HFFc6 (cell line): ENCODE results near the gene AATK. TPM values are rescaled to one million over a fixed set of nuclear protein-coding genes. Genes with fewer than 3 reads are reported as not detected.

ENCODE experiments used
- DNase-seq: peaks from one replicate; pipeline ENCODE4 v3.0.0-alpha.2; 2018
- H3K27ac Mint-ChIP-seq: 2 replicates; pipeline ENCODE4 v1.8.0; 2020; ENCODE audit warnings: mild to moderate bottlenecking, mixed read lengths
- H3K27me3 Mint-ChIP-seq: 2 replicates; pipeline ENCODE4 v1.8.0; 2021; ENCODE audit warnings: mild to moderate bottlenecking, moderate library complexity, mixed read lengths; ENCODE audit not compliant: insufficient read depth
- H3K36me3 Mint-ChIP-seq: 2 replicates; pipeline ENCODE4 v1.8.0; 2021; ENCODE audit warnings: low read depth, mixed read lengths
- H3K4me1 Mint-ChIP-seq: 2 replicates; pipeline ENCODE4 v1.8.0; 2020; ENCODE audit warnings: low read depth, mixed read lengths
- H3K4me3 Mint-ChIP-seq: 2 replicates; pipeline ENCODE4 v1.8.0; 2020; ENCODE audit warnings: mild to moderate bottlenecking, moderate library complexity, mixed read lengths
- H3K9me3 Mint-ChIP-seq: 2 replicates; pipeline ENCODE4 v1.8.0; 2020; ENCODE audit warnings: mild to moderate bottlenecking, mixed read lengths
- CTCF ChIP-seq: fragments of 200-600 bp; sonication (generic); IDR thresholded peaks from 2 replicates; pipeline ENCODE4 v1.5.0; 2021; ENCODE audit warnings: antibody characterized with exemption, mild to moderate bottlenecking
- total RNA-seq, 6 experiments: library from RNA; stranded (reverse); fragmentation: NEBNext Ultra II Directional; extraction: Animal tissue kit (Norgen Biotek cat#: 25700); gene quantifications; 2 replicates in 1 of 6; 3 replicates in 5 of 6; pipeline ENCODE4 v1.2.3, GENCODE V29; 2021

The AATK gene
- total RNA-seq, 6 experiments from 2014 or later, result 0.15 to 0.59 (median 0.38) TPM

- H3K36me3 Mint-ChIP-seq, result no peaks in the 10 kb centered on the region
- H3K4me1 Mint-ChIP-seq, result no peaks in the 10 kb centered on the region
- no peaks in the 10 kb centered on the region for H3K27me3 Mint-ChIP-seq
- H3K4me3 Mint-ChIP-seq, result no peak overlapping the region
- no peak overlapping the region for H3K27ac Mint-ChIP-seq
- no peak for TF ChIP-seq CTCF
- no peaks in the 10 kb centered on the region for H3K9me3 Mint-ChIP-seq
- no peak for DNase-seq
These were observed 26.5 kb upstream of the AATK start for GRCh38 chr17:81192386-81193050.

DNA sequence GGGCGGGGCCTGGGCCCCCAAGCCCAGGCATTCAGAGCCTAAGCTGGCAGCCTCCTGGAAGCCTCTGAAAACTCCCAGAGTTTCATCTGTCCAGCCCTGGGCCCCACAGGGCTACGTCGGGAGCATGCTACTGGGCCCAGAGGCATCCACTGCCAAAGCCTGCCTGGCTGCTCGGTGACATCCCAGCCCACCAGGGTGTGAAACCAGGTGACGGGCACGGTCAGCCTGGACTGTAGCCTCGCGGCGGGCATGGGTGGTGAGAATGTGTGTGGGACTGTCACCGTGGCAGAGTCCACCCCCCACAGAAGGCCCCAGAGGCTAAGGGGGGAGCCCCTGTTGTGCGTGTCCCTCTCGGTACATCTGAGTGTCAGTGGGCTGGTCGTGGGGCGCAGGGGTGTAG is 25.6 kb upstream of the AATK start:
- H3K27me3 Mint-ChIP-seq, result no peaks in the 10 kb centered on the region
- no peak for TF ChIP-seq CTCF
- no peak overlapping the region for H3K4me3 Mint-ChIP-seq
- H3K27ac Mint-ChIP-seq, result no peak overlapping the region
- H3K36me3 Mint-ChIP-seq, result no peaks in the 10 kb centered on the region
- DNase-seq, result no peak
- H3K4me1 Mint-ChIP-seq, result no peaks in the 10 kb centered on the region
- H3K9me3 Mint-ChIP-seq, result no peaks in the 10 kb centered on the region

- H3K4me3 Mint-ChIP-seq, result no peak overlapping the region
- no peak for TF ChIP-seq CTCF
- no peaks in the 10 kb centered on the region for H3K36me3 Mint-ChIP-seq
- H3K4me1 Mint-ChIP-seq, result no peaks in the 10 kb centered on the region
- no peak for DNase-seq
- H3K27me3 Mint-ChIP-seq, result no peaks in the 10 kb centered on the region
- H3K9me3 Mint-ChIP-seq, result no peaks in the 10 kb centered on the region
- no peak overlapping the region for H3K27ac Mint-ChIP-seq
These were observed 25.1 kb upstream of the AATK start for GRCh38 chr17:81191116-81191515.

DNA sequence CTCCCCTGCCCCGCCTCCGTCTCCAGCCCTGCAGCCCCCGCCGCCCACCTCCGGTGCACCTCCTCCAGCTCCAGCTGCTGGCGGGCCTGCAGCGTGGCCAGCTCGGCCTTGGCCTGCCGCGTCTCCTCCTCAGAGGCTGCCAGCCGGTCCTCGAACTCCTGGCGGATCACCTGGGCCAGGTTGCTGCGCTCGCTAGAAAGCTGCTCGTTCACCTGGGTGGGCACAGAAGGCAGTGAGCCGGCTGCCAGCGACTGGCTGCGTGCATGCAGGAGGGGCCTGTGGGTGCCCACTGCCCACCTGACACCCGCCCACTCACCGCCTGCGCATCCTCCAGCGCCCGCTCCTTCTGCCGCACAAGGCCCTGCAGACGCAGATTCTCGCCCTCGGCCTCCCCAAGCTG is 24.6 kb upstream of the AATK start:
- TF ChIP-seq CTCF, result no peak
- no peak overlapping the region for H3K4me3 Mint-ChIP-seq
- H3K27me3 Mint-ChIP-seq, result peaks cover under 1% of the 10 kb centered on the region; the same call in 1 of the 2 replicates
- no peaks in the 10 kb centered on the region for H3K36me3 Mint-ChIP-seq
- H3K4me1 Mint-ChIP-seq, result no peaks in the 10 kb centered on the region
- no peak for DNase-seq
- no peak overlapping the region for H3K27ac Mint-ChIP-seq
- H3K9me3 Mint-ChIP-seq, result no peaks in the 10 kb centered on the region

GRCh38 chr17:81189670-81190530 is 23.9 kb upstream of the AATK start:
- no peak for DNase-seq
- H3K36me3 Mint-ChIP-seq, result no peaks in the 10 kb centered on the region
- H3K9me3 Mint-ChIP-seq, result no peaks in the 10 kb centered on the region
- H3K27ac Mint-ChIP-seq, result no peak overlapping the region
- H3K27me3 Mint-ChIP-seq, result peaks cover 2% of the 10 kb centered on the region; the same call in 1 of the 2 replicates
- H3K4me1 Mint-ChIP-seq, result no peaks in the 10 kb centered on the region
- H3K4me3 Mint-ChIP-seq, result no peak overlapping the region
- no peak for TF ChIP-seq CTCF
